Activated CD8-positive, alpha-beta memory T cell treated with anti-CD3 and anti-CD28 coated beads, Interleukin-2, amount 50 U/mL, for 24 hours (primary cell): ENCODE measurements around the gene LBH.

Source experiments
- DNase-seq: peaks from one replicate; pipeline ENCODE4 v3.0.0-alpha.2; 2020; ENCODE audit errors: extremely low read depth

LBH gene

DNA sequence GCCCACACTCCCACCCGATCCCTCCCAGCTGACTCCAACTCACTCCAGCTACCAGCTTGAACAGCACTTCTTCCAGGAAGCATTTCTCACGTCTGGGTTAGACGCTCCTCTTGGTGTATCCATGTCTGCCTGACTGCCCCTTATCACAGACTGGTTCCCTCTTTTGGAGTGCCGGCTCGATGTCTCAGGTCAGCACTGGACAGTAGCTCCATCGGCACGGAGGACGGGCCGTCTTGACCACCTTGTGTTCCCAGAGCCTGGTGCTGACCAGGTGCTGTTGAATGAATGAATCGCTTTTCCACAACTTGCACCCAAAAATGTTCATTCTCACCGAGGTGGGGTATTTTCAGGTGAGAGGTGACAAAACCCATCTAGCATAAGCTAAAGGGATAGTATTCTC is 71.8 kb downstream of the LBH start:
- DNase-seq: no peak

DNA sequence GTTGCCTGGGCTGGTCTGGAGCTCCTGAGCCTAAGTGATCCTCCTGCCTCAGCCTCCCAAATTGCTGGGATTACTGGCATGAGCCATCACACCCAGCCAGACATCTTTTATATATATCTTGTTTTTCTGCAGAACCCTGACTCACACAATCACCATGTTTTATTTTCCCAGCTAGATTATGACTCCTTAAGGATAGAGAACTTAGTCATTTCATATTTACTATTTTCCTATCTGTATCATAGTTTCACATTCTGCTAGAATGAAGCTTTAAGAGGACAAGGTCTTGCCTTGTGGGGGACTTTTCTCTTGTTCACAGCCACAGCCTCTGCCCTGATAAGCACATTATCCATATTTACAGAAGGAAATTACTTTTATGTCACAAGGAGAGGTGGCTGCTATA is 73.9 kb downstream of the LBH start:
- no peak for DNase-seq

DNA sequence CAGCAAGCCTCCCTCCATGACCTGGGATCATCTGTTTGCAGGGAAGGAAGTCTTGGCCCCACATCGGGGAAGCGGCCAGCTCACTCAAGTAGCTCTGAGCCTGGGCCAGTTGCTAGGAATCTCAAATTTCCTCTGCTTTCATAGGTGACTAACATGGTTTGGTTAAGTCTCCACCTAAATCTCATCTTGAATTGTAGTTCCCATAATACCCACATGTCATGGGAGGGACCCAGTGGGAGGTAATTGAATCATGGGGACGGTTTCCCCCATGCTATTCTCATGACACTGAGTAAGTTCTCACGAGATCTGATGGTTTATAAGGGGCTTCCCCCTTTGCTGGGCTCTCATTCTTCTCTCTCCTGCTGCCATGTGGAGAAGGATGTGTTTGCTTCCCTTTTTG is 75.2 kb downstream of the LBH start:
- no peak for DNase-seq

DNA sequence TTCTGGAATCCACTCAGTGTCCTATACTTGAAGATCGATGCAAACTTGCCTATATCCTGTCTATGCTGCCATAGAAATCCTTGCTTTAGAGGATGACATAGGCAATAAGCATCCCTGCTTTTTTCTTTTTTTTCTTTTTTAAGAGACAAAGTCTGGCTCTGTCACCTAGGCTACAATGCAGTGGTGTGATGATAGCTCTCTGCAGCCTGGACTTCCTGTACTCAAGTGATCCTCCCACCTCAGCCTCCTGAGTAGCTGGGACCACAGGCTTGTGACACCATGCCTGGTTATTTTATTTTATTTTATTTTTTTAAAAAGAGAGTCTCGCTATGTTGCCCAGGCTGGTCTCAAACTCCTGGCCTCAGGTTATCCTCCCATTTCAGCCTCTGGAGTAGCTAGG is 76.9 kb downstream of the LBH start:
- no peak for DNase-seq
